Smooth muscle cell (in vitro differentiated cells): ENCODE data around the gene TMEM121B. TPM values are rescaled to one million over a fixed set of nuclear protein-coding genes. Genes with fewer than 3 reads are reported as not detected.

ENCODE experiments used
- DNase-seq: peaks from one replicate; lab custom pipeline; 2025; ENCODE audit not compliant: unreplicated experiment; lab: John Stamatoyannopoulos, UW
- H2AFZ ChIP-seq: fragments of 200-600 bp; sonication (generic); 2 replicates; pipeline ENCODE4 v1.6.0; 2016; ENCODE audit warnings: antibody characterized with exemption, low read depth, mild to moderate bottlenecking
- H3F3A ChIP-seq: fragments of 200-600 bp; sonication (generic); 2 replicates; pipeline ENCODE4 v1.6.0; 2017; ENCODE audit warnings: antibody characterized with exemption, low read depth
- H3K27ac ChIP-seq: fragments of 200-600 bp; sonication (generic); 2 replicates; pipeline ENCODE4 v1.5.1; 2016; ENCODE audit warnings: low read depth, mild to moderate bottlenecking
- H3K27me3 ChIP-seq: fragments of 200-600 bp; sonication (generic); 2 replicates; pipeline ENCODE4 v1.6.1; 2016; ENCODE audit warnings: low read depth, mild to moderate bottlenecking
- H3K36me3 ChIP-seq: fragments of 200-600 bp; sonication (generic); 2 replicates; pipeline ENCODE4 v1.5.1; 2016; ENCODE audit warnings: low read depth
- H3K4me1 ChIP-seq: fragments of 200-600 bp; sonication (generic); 2 replicates; pipeline ENCODE4 v1.5.1; 2016; ENCODE audit warnings: low read depth
- H3K4me2 ChIP-seq: fragments of 200-600 bp; sonication (generic); 2 replicates; pipeline ENCODE4 v1.6.0; 2016; ENCODE audit warnings: mild to moderate bottlenecking
- H3K4me3 ChIP-seq: fragments of 200-600 bp; sonication (generic); 2 replicates; pipeline ENCODE4 v1.5.1; 2016; ENCODE audit warnings: mild to moderate bottlenecking
- H3K79me2 ChIP-seq: fragments of 200-600 bp; sonication (generic); 2 replicates; pipeline ENCODE4 v1.6.0; 2016; ENCODE audit warnings: low read depth, mild to moderate bottlenecking
- H3K9ac ChIP-seq: fragments of 200-600 bp; sonication (generic); 2 replicates; pipeline ENCODE4 v1.6.0; 2016; ENCODE audit warnings: low read depth
- H3K9me3 ChIP-seq: fragments of 200-600 bp; sonication (generic); replicated peaks from 2 replicates; pipeline ENCODE4 v1.5.1; 2016; ENCODE audit warnings: low read depth
- H4K20me1 ChIP-seq: fragments of 200-600 bp; sonication (generic); 2 replicates; pipeline ENCODE4 v1.6.0; 2016; ENCODE audit warnings: low read depth
- CTCF ChIP-seq: fragments of 200-600 bp; sonication (generic); IDR thresholded peaks from 2 replicates; pipeline ENCODE4 v1.5.1; 2017; ENCODE audit warnings: borderline replicate concordance, mild to moderate bottlenecking, antibody characterized with exemption; ENCODE audit not compliant: insufficient read depth, poor library complexity, severe bottlenecking
- WGBS: methylation state at CpG from one replicate; pipeline ENCODE4 v1.1.7; 2016; ENCODE audit warnings: low lambda C conversion rate; 5-methylcytosine and 5-hydroxymethylcytosine counted together
- polyA plus RNA-seq: library from polyadenylated mRNA; unstranded; fragments of >200 nt; fragmentation: Nextera tagmentation; extraction: Ambion mirVana; gene quantifications from 2 replicates; pipeline ENCODE4 v1.2.1, GENCODE V29; 2016
- total RNA-seq: library from RNA; depleted of rRNA; stranded (reverse); fragments of >200 nt; gene quantifications from 2 replicates; pipeline ENCODE4 v1.2.3, GENCODE V29; 2014

TMEM121B gene
- total and polyA plus RNA-seq, 2 experiments from 2014 or later: 0.09 to 0.15 TPM

GRCh38 chr22:17086788-17087497, 34.2 kb downstream of the TMEM121B start:
- Histone ChIP-seq H3K9me3 (no peaks in the 10 kb centered on the region), H3K4me1 (no peaks in the 10 kb centered on the region), H3F3A (no peaks in the 10 kb centered on the region), H4K20me1 (peaks cover 59% of the 10 kb centered on the region), H3K27me3 (no peaks in the 10 kb centered on the region), H3K27ac (no peak overlapping the region), H3K4me2 (no peak overlapping the region), H3K79me2 (peaks cover 4% of the 10 kb centered on the region), H3K9ac (no peak overlapping the region), H2AFZ (no peak overlapping the region), H3K36me3 (no peaks in the 10 kb centered on the region), H3K4me3 (no peak overlapping the region)
- WGBS: 81% methylated on average over 10 of the region's 10 CpGs
- no peak for TF ChIP-seq CTCF
- DNase-seq: no peak

- TF ChIP-seq CTCF: no peak
- peak overlapping the region; percentile 97 for H3K4me2 ChIP-seq
- no peak for DNase-seq
- WGBS: 82% methylated on average over 7 of the region's 7 CpGs
- no peaks in the 10 kb centered on the region for H3K36me3 ChIP-seq
- no peaks in the 10 kb centered on the region for H3K4me1 ChIP-seq
- peaks cover 53% of the 10 kb centered on the region for H4K20me1 ChIP-seq
- H3K9me3 ChIP-seq: no peaks in the 10 kb centered on the region
- H3F3A ChIP-seq: no peaks in the 10 kb centered on the region
- H3K4me3 ChIP-seq: peak overlapping the region; percentile 96
- no peak overlapping the region for H3K27ac ChIP-seq
- H3K79me2 ChIP-seq: peaks cover 4% of the 10 kb centered on the region
- no peak overlapping the region for H2AFZ ChIP-seq
- H3K27me3 ChIP-seq: no peaks in the 10 kb centered on the region
- H3K9ac ChIP-seq: no peak overlapping the region
These were observed 34.9 kb downstream of the TMEM121B start for GRCh38 chr22:17086296-17086695.

DNA sequence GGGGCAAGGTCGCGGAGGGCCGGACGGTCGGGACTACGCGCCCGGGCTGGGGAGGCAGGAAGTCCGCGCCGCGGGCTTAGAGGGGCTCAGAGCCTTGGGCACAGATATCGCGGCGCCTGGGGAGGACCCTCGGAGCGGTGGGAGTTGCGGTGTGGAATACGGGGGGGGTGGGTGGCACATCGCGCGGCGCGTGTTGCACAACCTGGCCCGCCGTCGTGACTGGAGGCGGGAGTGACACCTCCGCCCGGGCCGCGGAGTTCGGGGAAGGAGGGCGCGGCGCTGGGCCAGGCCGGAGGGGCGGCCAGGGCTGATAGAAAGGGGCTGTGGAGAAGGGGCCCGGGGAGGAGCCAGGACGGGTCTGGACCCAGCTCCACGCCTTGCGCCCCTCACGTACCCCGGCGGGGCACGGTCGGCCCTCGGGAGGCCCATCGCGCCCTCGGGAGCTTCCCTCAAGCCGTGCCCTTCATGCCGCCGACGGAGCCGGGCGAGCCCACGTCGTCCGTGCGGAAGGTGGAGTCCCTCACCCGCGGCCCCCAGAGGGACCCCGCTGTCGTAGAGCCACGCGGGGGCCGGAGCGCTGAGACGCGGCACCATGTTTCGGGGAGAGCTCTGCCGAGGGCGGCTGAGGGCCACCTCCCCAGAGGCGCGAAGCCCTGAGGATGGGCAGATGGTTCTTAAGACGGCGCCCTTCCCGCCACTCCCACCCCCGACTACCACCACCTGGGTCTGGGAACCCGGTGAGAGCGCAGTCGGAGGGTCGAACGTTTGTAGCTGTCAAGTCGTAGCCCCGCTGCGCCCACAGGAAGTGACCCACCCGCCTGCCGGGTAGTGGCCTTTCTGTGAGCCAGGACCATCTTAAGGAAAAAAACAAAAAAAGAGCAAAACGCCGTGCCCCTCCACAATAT, 35.6 kb downstream of the TMEM121B start:
- no peak for DNase-seq
- peak overlapping the region; percentile 96 for H3K4me3 ChIP-seq
- H2AFZ ChIP-seq: peak overlapping the region; percentile 98
- no peaks in the 10 kb centered on the region for H3K27me3 ChIP-seq
- no peaks in the 10 kb centered on the region for H3K79me2 ChIP-seq
- H3K4me1 ChIP-seq: no peaks in the 10 kb centered on the region
- no peaks in the 10 kb centered on the region for H3F3A ChIP-seq
- peak overlapping the region; percentile 71 for H3K9ac ChIP-seq
- peak overlapping the region; percentile 97 for H3K4me2 ChIP-seq
- H3K9me3 ChIP-seq: no peaks in the 10 kb centered on the region
- H4K20me1 ChIP-seq: peaks cover 45% of the 10 kb centered on the region
- no peaks in the 10 kb centered on the region for H3K36me3 ChIP-seq
- WGBS: 3% methylated on average over 68 of the region's 92 CpGs
- no peak for TF ChIP-seq CTCF
- no peak overlapping the region for H3K27ac ChIP-seq
